GM19438 (cell line): ENCODE data around the gene CDC37L1.

ENCODE experiments used
- ATAC-seq: cut with Tn5 transposase; IDR thresholded peaks from one replicate; pipeline ENCODE4 v1.9.1; 2021; ENCODE audit warnings: low read depth; ENCODE audit not compliant: unreplicated experiment

Gene CDC37L1

DNA sequence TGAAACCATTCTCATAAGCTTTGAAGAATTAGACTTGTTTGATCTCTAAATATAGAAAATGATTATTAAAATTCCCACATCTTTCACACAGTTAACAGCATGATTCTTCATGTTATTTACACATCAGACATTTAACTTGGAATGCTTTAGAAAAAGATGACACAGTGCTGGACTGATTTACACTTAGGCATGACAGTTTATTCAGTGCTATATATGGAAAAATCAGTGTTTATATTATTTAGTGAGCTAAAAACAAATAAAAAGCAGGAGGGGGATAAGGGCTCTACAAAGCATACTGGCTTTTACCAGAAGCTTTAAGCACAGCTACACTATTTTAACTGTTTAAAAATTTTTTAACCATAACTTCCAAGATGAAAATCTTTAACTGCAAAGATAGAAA lies 30.0 kb downstream of the CDC37L1 start:
- no peak for ATAC-seq

- ATAC-seq: no peak
Observed at GRCh38 chr9:4713849-4714248, 34.5 kb downstream of the CDC37L1 start.

- no peak for ATAC-seq
Observed at GRCh38 chr9:4714266-4715016, 35.1 kb downstream of the CDC37L1 start.

- ATAC-seq: no peak
Observed at GRCh38 chr9:4716163-4716562, 36.8 kb downstream of the CDC37L1 start.

GRCh38 chr9:4717815-4718214 lies 38.4 kb downstream of the CDC37L1 start:
- ATAC-seq: no peak

DNA sequence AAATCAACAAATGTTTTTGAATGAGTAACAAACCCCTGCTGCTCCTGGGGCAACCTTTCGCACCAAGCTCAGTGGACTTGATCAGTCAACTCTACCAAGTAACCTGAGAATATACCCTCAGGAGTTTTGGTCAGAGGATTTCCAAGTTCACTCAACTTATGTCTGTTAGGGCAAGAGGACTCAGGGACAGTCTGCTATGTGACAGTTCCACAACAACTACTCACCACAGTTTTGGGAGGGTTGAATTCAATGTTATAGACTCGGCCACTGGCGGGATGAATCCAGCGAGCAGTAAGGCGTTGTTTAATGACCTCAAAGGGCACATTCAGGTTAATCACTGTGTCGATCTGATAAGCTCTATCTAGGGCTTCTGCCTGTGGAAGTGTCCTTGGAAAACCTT lies 39.5 kb downstream of the CDC37L1 start:
- no peak for ATAC-seq

DNA sequence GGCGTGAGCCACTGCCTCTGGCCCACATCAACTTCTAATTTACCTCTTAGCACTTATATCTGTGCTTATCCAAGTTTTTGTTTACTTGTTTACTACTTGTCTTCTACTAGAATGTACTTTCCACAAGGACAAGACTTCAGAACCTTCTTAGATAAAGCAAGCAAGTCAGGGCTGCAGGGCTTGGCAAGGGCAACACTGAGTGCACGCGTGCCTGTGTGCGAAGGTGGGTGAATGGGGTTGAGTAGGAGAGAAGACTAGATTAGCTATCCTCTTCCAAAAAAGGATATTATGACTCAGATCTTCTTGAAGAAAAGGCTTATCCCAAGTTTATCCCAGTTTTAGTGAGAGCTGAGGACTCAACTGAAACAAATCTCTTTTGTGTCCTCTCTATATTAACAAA lies 42.4 kb downstream of the CDC37L1 start:
- ATAC-seq: no peak

GRCh38 chr9:4725706-4726442 lies 46.5 kb downstream of the CDC37L1 start:
- ATAC-seq: no peak

- ATAC-seq: no peak
Observed at GRCh38 chr9:4727593-4727992, 48.2 kb downstream of the CDC37L1 start.

- ATAC-seq: no peak
Observed at GRCh38 chr9:4732890-4733289, 53.5 kb downstream of the CDC37L1 start.

DNA sequence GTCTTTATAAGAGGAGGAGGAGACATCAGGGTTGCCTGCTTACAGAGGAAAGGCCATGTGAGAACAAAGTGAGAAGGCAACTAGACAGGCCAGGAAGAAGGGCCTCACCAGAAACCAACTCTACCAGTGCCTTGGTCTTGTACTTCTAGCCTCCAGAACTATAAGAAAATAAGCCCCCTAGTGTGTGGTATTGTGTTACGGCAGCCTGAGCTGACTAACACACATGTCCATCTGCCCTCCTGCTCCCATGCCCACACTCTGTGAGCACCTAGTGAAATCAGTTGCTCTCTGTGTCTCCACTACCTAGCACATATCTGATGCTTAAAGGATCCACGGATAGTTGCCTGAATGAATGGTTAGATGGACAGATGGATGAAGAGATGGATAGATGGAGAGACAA lies 54.8 kb downstream of the CDC37L1 start:
- ATAC-seq: no peak

DNA sequence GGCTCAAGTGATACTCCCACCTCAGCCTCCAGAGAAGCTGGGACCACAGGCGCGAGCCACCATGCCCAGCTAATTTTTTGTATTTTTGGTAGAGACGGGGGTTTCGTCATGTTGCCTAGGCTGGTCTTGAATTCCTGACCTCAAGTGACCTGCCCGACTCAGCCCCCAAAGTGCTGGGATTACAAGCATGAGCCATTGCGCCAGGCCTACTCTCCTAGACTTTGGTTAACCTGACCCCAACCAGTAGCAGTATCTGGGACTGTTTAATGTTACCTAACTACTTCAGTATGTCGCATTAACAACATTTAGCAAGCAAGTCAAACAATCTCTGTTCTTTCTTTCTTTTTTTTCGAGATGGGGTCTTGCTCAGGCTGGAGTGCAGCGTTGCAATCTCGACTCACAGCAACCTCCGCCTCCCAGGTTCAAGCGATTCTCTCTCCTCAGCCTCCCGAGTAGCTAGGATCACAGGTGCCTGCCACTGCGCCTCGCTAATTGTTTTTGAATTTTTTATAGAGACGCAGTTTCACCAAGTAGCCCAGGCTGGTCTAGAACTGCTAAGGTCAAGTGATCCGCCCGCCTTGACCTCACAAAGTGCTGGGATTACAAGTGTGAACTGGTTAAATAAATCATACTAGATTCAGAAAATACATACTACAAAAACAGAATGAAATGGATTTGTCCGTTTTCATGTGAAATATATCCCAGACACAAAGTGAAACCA lies 59.7 kb downstream of the CDC37L1 start:
- ATAC-seq: no peak

- ATAC-seq: no peak
Observed at GRCh38 chr9:4739587-4740387, 60.4 kb downstream of the CDC37L1 start.

GRCh38 chr9:4740388-4740637 lies 60.9 kb downstream of the CDC37L1 start:
- no peak for ATAC-seq

DNA sequence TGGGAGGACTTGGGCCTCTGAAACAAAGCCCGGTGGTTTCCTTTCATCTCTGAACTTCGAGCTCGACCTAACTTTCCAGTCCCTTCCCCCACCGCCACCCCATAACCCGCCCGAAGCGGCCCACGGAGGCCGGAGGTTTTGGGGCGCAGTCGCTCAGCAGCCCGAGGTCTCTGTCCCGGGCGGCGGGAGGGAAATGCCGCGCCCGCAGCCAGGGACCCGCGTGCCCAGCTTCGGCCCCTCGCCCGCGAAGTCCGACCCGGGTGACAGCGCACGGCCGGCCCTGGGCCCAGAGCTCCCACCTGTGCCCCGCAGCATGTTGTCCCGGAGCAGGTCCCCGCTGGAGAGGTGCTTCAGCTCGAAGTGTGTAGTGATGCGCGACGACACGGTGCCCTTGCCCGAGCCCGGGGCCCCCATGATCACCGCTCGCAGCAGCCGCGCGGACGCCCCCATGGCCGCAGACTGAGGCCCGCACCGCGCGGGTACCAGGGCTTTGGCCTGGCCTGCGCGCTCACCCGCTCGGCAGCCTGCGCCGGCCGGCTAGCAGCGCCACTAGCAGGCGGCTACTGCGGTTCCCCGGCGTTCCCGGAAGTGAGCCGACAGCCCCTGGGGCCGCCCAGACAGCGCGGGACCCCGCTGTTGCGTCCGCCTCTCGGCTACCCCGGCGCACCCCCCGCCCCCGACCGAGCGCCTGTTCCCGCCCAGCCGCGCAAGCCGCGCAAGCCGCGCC lies 61.4 kb downstream of the CDC37L1 start, which contains the start of gene AK3:
TSS of gene AK3 (minus strand) at position 565 of the 727 bp plus-strand sequence. CDS start at position 450, 115 bp downstream.
- ATAC-seq: peak; percentile 86

- ATAC-seq: peak; percentile 10
Observed at GRCh38 chr9:4741365-4742089, 62.2 kb downstream of the CDC37L1 start.

DNA sequence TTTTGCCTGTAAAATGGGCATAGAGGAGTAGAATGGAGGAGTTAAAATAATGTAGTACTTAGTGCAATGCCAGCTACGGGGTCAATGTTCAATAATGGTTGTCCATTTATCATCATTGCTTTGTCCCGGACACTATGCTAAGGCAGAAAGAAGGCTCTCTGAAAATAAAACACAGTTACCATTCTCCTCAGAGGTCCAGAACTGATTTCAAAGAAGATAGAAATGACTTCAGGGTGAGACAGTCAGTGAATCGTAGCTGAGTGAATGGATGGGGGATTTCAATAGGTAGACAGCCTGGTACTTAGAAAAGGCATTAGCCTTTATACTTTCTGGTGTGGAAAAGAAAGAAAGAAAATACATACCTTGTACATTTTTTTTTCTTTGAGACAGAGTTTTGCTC lies 62.9 kb downstream of the CDC37L1 start:
- ATAC-seq: no peak

DNA sequence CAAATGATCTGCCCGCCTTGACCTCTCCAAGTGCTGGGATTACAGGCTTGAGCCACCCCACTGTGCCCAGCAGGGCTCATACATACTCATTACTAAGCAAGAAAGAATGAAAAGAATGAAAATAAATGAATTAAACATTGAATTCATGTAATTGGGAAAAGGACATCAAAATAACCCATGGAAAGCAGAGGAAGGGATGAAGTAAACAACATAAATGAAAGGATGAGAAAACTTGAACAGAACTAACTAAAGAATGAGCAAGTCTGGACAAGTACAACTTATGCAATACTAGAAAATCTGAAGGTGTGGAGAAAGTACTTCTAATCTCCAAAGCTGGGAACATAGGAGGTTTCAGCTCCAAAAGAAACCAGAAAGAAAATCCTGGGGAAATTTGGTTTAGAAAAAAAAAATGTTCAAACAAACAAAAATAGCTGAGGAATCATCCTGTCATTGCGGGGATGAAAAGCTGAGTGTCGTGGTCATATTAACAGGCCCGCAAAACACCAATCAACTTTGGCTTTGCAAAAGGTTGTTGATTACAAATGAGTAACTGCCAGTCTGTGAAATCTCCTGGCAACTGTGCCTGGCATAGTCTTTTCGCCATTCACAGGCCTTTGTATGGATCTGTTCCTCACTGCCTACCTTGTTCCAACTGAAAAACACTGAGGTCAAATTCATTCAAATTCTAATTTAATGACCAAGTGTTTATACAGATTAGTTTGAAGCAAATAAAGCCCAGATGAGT lies 63.9 kb downstream of the CDC37L1 start:
- ATAC-seq: no peak
